Endothelial cell of umbilical vein (primary cell): ENCODE data around the gene UBE2H.

Experiments used
- CTCF ChIP-seq, 2 donors: IDR thresholded peaks; 1 replicate in 1 of 2; 2 replicates in 1 of 2; pipeline ENCODE4 v1.5.1; 2011; ENCODE audit warnings: low read length in 2 of 2, mild to moderate bottlenecking in 2 of 2, moderate library complexity in 2 of 2, control low read depth in 1 of 2, inconsistent platforms in 1 of 2, low read depth in 1 of 2; ENCODE audit not compliant: insufficient read depth in 1 of 2; ENCODE audit errors: extremely low read depth in 1 of 2
- EZH2 ChIP-seq: IDR thresholded peaks from 2 replicates; pipeline ENCODE4 v1.6.1; 2012; ENCODE audit warnings: borderline replicate concordance, low read depth, mild to moderate bottlenecking, moderate library complexity, low read length, inconsistent platforms; ENCODE audit not compliant: severe bottlenecking
- GATA2 ChIP-seq: IDR thresholded peaks from 2 replicates; pipeline ENCODE4 v1.7.0; 2011; ENCODE audit warnings: low read depth, mild to moderate bottlenecking, moderate library complexity, mixed read lengths, low read length; ENCODE audit not compliant: insufficient read length, insufficient read depth
- JUN ChIP-seq: IDR thresholded peaks from 2 replicates; pipeline ENCODE4 v1.6.1; 2011; ENCODE audit warnings: borderline replicate concordance, low read depth; ENCODE audit not compliant: insufficient read length, insufficient read depth
- POLR2A ChIP-seq: IDR thresholded peaks from 2 replicates; pipeline ENCODE4 v1.6.1; 2012; ENCODE audit warnings: low read depth, mild to moderate bottlenecking, control low read depth, low read length
- POLR2AphosphoS5 ChIP-seq: IDR thresholded peaks from 2 replicates; pipeline ENCODE4 v1.6.1; 2012; ENCODE audit warnings: low read depth, mild to moderate bottlenecking, control low read depth, low read length, moderate library complexity; ENCODE audit not compliant: insufficient read depth

GRCh38 chr7:129785685-129786514 lies 166.9 kb downstream of the UBE2H start:
- TF ChIP-seq CTCF (IDR thresholded peaks at IDR 0.05; ENCODE audit: extremely low read depth in 1 of 2, insufficient read depth in 1 of 2, low read depth in 1 of 2, low read length in 2 of 2) = no peak
- TF ChIP-seq GATA2 = no peak
- TF ChIP-seq POLR2A = no peak
- no peak for TF ChIP-seq POLR2AphosphoS5
- TF ChIP-seq EZH2 = peak; percentile 71
- TF ChIP-seq JUN = no peak
